RPMI7951 (cell line): ENCODE results near the gene RAB30. TPM values are rescaled to one million over a fixed set of nuclear protein-coding genes. Genes with fewer than 3 reads are reported as not detected.
A peak's percentile ranks its signal among the peaks of the same experiment; 100 is the strongest.
"Not testable (repeated sequence)": the region's sequence is repeated elsewhere in the genome, so short reads cannot be mapped to it uniquely, and the experiment has no call there.

Source experiments
- DNase-seq: peaks from one replicate; pipeline ENCODE4 v3.0.0-alpha.2; 2012; ENCODE audit warnings: low read depth
- total RNA-seq: library from RNA; depleted of rRNA; stranded (reverse); fragments of >200 nt; shearing (Covaris generic); gene quantifications from 2 replicates; pipeline ENCODE4 v1.2.3, GENCODE V29; 2014; rRNA removed

RAB30 gene
- total RNA-seq, 1 experiment from 2014 or later: 16.0 TPM

DNA sequence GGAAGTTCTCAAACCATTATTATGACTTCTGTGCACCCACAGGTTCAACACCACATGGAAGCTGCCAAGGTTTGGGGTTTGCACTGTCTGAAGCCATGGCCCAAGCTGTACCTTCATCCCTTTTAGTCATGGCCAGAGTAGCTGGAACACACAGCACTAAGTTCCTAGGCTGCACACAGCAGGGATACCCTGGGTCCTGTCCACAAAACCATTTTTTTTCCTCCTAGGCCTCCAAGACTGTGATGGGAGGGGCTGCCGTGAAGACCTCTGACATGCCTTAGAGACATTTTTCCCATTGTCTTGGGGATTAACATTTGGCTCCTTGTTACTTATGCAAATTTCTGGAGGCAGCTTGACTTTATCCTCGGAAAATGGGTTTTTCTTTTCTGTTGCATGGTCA lies 127.5 kb downstream of the RAB30 start:
- DNase-seq: no peak

DNA sequence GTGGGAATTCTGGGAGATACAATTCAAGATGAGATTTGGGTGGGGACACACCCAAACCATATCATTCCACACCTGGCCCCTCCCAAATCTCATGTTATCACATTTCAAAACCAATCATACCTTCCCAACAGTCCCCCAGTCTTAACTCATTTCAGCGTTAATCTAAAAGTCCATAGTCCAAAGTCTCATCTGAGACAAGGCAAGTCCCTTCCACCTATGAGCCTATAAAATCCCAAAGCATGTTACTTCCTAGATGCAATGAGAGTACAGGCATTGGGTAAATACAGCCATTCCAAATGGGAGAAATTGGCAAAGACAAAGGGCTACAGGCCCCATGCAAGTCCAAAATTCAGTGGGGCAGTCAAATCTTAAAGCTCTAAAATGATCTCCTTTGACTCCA lies 128.3 kb downstream of the RAB30 start:
- not testable (repeated sequence) for DNase-seq

GRCh38 chr11:82942376-82942775 lies 129.3 kb downstream of the RAB30 start:
- DNase-seq: no peak

DNA sequence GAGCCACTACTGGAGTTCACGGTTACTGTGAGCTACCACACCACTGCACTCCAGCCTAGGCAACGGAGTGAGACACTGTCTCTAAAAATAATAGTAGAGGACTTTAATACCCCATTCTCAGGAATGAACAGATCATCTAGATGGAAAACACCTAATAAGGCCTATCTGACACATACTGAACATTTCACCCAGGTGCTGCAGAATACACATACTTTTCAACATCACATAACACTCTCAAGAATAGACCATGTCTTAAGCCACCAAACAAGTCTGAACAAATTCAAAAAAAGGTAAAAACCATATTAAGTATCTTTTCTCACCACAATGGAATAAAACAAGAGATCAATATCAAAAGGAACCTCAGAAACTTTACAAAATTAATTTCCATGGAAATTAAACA lies 132.2 kb downstream of the RAB30 start:
- no peak for DNase-seq

- no peak for DNase-seq
Observed at GRCh38 chr11:82937554-82937953, 134.1 kb downstream of the RAB30 start.

GRCh38 chr11:82936261-82936660 lies 135.4 kb downstream of the RAB30 start:
- DNase-seq: no peak

DNA sequence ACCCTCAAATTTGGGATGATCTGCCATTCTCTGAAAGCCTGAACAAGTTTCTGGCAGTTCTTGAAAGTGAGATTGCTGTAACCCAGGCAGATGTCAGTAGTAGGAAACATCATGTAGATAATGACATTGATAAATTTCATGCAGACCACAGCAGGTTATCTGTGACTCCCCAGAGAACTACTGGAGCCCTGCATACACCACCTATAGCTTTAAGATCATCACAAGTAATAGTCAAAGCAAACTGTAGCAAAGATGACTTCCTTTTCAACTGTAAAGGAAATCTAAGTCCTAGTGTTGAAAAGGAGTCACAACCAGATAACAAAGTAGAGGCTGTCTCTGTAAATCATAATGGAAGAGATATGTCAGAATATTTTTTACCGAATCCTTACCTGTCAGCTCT lies 139.1 kb downstream of the RAB30 start:
- no peak for DNase-seq

GRCh38 chr11:82930734-82931133 lies 141.0 kb downstream of the RAB30 start:
- no peak for DNase-seq

- DNase-seq: no peak
Observed at GRCh38 chr11:82930229-82930628, 141.5 kb downstream of the RAB30 start.

DNA sequence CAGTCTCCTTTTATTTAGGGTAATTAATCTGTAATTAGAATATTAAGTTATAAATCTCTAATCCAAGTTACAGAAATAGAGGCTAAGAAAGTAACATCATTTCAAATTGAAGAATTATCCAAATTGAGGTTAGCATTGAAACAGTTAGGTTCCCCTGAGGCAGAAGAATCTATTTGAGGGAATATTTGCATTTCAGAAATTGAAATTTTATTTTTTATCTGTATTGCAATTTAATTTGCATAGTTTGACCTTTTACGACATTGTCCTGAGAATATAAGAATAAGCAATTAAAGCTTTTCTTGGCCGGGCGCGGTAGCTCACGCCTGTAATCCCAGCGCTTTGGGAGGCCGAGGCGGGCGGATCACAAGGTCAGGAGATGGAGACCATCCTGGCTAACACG lies 142.6 kb downstream of the RAB30 start:
- DNase-seq: no peak

DNA sequence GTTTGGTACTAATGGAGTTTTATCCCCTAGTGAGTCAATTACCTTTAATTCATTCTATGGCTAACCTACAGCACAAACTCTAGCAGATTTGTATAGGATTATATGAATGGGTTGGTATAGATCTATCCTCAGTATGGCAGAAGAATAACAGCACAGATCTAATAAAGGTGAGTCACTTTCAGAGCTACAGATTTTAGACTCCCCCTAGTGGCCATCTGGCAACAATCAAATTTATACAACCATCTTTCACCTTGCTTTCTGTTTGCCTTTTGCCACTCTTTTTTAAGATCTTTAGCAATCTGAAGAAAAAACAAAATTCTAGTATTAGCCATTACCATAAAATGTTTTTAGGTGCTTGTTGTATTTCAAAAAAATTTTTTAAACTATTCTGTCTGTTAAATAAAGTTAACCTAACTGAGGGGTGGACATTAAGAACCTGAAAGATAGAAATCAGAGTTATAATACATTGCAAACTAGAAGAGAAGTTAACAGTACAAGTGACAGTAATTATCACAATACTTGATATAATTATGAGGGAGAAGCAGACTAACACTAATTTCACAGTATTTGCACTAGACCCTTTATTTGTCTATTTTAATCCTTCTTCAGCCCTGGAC lies 144.3 kb downstream of the RAB30 start:
- peak; percentile 60 for DNase-seq

GRCh38 chr11:82924522-82925224 lies 147.0 kb downstream of the RAB30 start:
- DNase-seq: no peak

Other genes starting within 250 kb of the RAB30 start
- 66.3 and 70.1 TPM in 2 replicates for gene PRCP, start 171.5 kb downstream of the RAB30 start, total RNA-seq
- gene DDIAS, start 170.2 kb downstream of the RAB30 start, total RNA-seq: 23.4 and 25.1 TPM in 2 replicates
- gene PCF11, start 85.2 kb upstream of the RAB30 start, total RNA-seq: 16.6 and 18.9 TPM in 2 replicates
- 4.5 and 5.8 TPM in 2 replicates for gene ANKRD42, start 121.8 kb upstream of the RAB30 start, total RNA-seq
- 71.1 and 72.8 TPM in 2 replicates for gene CCDC90B, start 214.5 kb upstream of the RAB30 start, total RNA-seq